HEK293T (cell line): ENCODE data around the gene GRM7.

Experiments
- CTCF ChIA-PET: fragments of 350-600 bp; formaldehyde crosslinking; extraction: SDS; loops from one replicate; lab custom pipeline; 2021; ENCODE audit warnings: antibody characterized with exemption, inconsistent platforms; lab: Yijun Ruan, JAX
- POLR2A ChIA-PET: fragments of 350-600 bp; formaldehyde crosslinking; extraction: SDS; loops from one replicate; lab custom pipeline; 2020; ENCODE audit warnings: antibody characterized with exemption, inconsistent platforms; lab: Yijun Ruan, JAX
- DNase-seq: peaks from one replicate; pipeline ENCODE4 v3.0.0; 2012; ENCODE audit warnings: mixed read lengths; ENCODE audit errors: extremely low spot score
- ARNT ChIP-seq: fragments of 450-650 bp; IDR thresholded peaks from 2 replicates; pipeline ENCODE4 v1.6.1; 2017; ENCODE audit warnings: mild to moderate bottlenecking
- BHLHE40 ChIP-seq: fragments of 450-650 bp; IDR thresholded peaks from 2 replicates; pipeline ENCODE4 v1.6.1; 2016; ENCODE audit warnings: mild to moderate bottlenecking, moderate library complexity, borderline replicate concordance
- CTBP1 ChIP-seq: fragments of 450-650 bp; IDR thresholded peaks from 2 replicates; pipeline ENCODE4 v1.6.1; 2016; ENCODE audit warnings: borderline replicate concordance
- ELF4 ChIP-seq: fragments of 450-650 bp; IDR thresholded peaks from 2 replicates; pipeline ENCODE4 v1.6.1; 2017; ENCODE audit warnings: antibody characterized with exemption
- FOXA1 ChIP-seq: fragments of 450-650 bp; IDR thresholded peaks from 2 replicates; pipeline ENCODE4 v1.6.1; 2016; ENCODE audit warnings: mild to moderate bottlenecking
- FOXK2 ChIP-seq: fragments of 450-650 bp; IDR thresholded peaks from 2 replicates; pipeline ENCODE4 v1.6.1; 2016; ENCODE audit warnings: mild to moderate bottlenecking
- FOXM1 ChIP-seq: fragments of 450-650 bp; IDR thresholded peaks from 2 replicates; pipeline ENCODE4 v1.6.1; 2017; ENCODE audit warnings: mild to moderate bottlenecking, borderline replicate concordance
- HDGF ChIP-seq: fragments of 450-650 bp; IDR thresholded peaks from 2 replicates; pipeline ENCODE4 v1.6.1; 2017; ENCODE audit warnings: antibody characterized with exemption, borderline replicate concordance
- L3MBTL2 ChIP-seq: fragments of 450-650 bp; conservative IDR thresholded peaks from 2 replicates; pipeline ENCODE4 v1.6.1; 2016; ENCODE audit warnings: mild to moderate bottlenecking
- LEF1 ChIP-seq: fragments of 450-650 bp; IDR thresholded peaks from 2 replicates; pipeline ENCODE4 v1.6.1; 2017; ENCODE audit warnings: mild to moderate bottlenecking, borderline replicate concordance
- NFRKB ChIP-seq: fragments of 450-650 bp; IDR thresholded peaks from 2 replicates; pipeline ENCODE4 v1.6.1; 2016; ENCODE audit warnings: mild to moderate bottlenecking, moderate library complexity
- PKNOX1 ChIP-seq: fragments of 450-650 bp; IDR thresholded peaks from 2 replicates; pipeline ENCODE4 v1.6.1; 2016
- SP1 ChIP-seq: fragments of 450-650 bp; IDR thresholded peaks from 2 replicates; pipeline ENCODE4 v1.6.1; 2017
- SUZ12 ChIP-seq: fragments of 450-650 bp; IDR thresholded peaks from 2 replicates; pipeline ENCODE4 v1.6.1; 2016; ENCODE audit warnings: mild to moderate bottlenecking
- TARDBP ChIP-seq: fragments of 450-650 bp; IDR thresholded peaks from 2 replicates; pipeline ENCODE4 v1.6.1; 2016
- ZNF384 ChIP-seq: fragments of 450-650 bp; IDR thresholded peaks from 2 replicates; pipeline ENCODE4 v1.6.1; 2016

GRM7 gene

DNA sequence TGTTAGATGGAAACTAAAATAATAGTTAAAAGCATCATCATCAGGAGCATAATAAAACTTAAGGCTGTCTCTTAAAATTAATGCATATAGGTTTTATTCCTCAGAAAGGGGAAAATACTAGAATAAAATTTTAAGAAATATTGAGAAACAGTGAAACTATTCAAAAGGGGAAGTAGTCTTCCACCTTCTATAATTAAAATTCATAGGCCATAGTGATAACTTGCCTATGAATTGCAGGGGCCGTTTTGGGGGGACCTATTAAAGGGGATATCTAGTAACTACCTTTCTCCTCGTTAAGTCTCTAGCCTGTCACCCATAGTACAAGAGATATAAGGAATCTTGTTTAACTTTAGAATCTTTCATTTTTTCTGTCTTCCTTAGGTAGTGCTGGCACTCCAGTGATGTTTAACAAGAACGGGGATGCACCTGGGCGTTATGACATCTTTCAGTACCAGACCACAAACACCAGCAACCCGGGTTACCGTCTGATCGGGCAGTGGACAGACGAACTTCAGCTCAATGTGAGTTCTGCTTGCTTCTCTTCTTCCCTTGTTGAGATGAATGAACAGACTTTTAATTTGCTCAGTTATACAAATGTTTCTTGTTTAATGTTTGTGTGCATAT, 600.4 kb downstream of the GRM7 start:
- CTCF ChIA-PET, result no interaction called here
- DNase-seq, result no peak
- TF ChIP-seq NFRKB (no peak), HDGF (no peak), FOXA1 (no peak), FOXM1 (no peak), BHLHE40 (no peak), SP1 (no peak)
- POLR2A ChIA-PET, result no interaction called here

DNA sequence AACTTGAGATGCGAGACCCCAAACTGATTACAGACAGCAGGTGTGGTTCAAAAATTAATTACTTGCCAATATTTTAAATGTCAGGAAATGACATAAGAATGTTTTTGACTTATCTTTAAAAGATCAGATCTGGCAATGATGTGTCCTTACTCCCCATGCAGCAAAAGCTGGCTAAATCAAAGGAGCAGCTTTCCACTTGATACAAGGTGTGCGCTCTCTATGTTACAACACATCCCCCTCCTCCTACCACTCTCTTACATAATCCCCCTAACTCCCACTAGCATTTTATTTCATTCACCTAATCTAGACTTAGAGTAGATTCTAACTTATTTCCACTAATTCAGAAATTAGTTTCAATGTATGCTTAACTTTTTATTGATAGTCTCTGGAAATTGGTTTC, 609.0 kb downstream of the GRM7 start:
- TF ChIP-seq SUZ12 (no peak), CTBP1 (no peak), ZNF384 (no peak), ELF4 (no peak), FOXM1 (no peak), LEF1 (no peak), SP1 (no peak), TARDBP (no peak), FOXA1 (no peak), NFRKB (no peak), ARNT (no peak), BHLHE40 (no peak), HDGF (no peak)
- no peak for DNase-seq
- ChIA-PET CTCF (no interaction called here), POLR2A (no interaction called here)

GRCh38 chr3:7484636-7485035, 623.7 kb downstream of the GRM7 start:
- no peak for DNase-seq
- TF ChIP-seq NFRKB (no peak), ZNF384 (no peak), HDGF (no peak)
- POLR2A ChIA-PET, result no interaction called here
- CTCF ChIA-PET, result no interaction called here

- no peak for TF ChIP-seq TARDBP
- TF ChIP-seq NFRKB, result no peak
- no peak for TF ChIP-seq L3MBTL2
- no peak for TF ChIP-seq LEF1
- no peak for TF ChIP-seq BHLHE40
- no peak for TF ChIP-seq FOXM1
- TF ChIP-seq CTBP1, result no peak
- TF ChIP-seq HDGF, result no peak
- no peak for TF ChIP-seq ARNT
- no peak for TF ChIP-seq FOXK2
- no peak for TF ChIP-seq FOXA1
- no peak for TF ChIP-seq ZNF384
- DNase-seq, result no peak
- CTCF ChIA-PET, result no interaction called here
- POLR2A ChIA-PET, result no interaction called here
Observed at GRCh38 chr3:7487763-7488162, 626.8 kb downstream of the GRM7 start.

DNA sequence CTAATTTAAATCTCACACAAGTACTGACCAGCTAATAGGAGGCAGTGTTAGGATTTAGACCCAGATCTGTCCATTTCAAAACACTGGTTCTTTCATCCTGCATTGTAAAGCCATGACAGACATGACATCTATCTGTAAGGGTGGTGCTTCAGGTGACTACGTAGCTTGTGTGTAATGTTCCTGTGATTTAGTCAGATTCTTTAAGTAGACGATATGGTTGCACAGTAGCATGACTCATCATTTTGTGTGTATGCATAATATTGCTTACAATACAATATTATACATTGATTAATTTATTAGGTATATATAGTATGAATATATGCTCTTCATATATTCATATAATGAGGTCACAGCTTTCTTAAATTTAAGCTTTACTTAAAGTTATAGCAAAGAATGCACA, 628.5 kb downstream of the GRM7 start:
- CTCF ChIA-PET, result no interaction called here
- POLR2A ChIA-PET, result no interaction called here
- TF ChIP-seq TARDBP (no peak), SUZ12 (no peak), FOXM1 (no peak), FOXK2 (no peak), PKNOX1 (no peak), NFRKB (no peak), ELF4 (no peak), ARNT (no peak), LEF1 (no peak), BHLHE40 (no peak), HDGF (no peak), FOXA1 (no peak), ZNF384 (no peak), SP1 (no peak), L3MBTL2 (no peak), CTBP1 (no peak)
- no peak for DNase-seq

DNA sequence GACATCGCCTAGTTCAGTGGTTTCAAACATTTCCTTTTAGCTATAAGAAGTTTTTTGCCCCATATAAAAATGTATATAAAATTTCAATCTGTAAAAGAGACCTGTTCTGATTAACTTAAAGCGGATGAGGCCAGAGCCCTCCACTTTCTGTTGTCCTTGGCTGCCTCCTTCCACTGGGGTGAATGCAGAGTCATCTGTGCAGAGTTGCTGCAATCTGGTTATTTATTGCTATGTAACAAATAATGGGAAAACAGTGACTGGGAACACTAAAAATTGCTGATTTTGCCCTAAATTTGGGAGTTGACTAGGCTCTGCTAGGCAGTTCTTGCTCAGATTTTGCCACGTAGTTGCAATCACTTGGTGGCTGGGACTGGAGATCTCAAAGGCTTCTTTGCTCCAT, 637.8 kb downstream of the GRM7 start:
- ChIA-PET CTCF (no interaction called here), POLR2A (no interaction called here)
- TF ChIP-seq LEF1 (no peak), SUZ12 (no peak), ARNT (no peak), CTBP1 (no peak), HDGF (no peak), SP1 (no peak), FOXA1 (no peak), TARDBP (no peak), ELF4 (no peak), NFRKB (no peak), FOXM1 (no peak), L3MBTL2 (no peak), BHLHE40 (no peak), ZNF384 (no peak), PKNOX1 (no peak), FOXK2 (no peak)
- DNase-seq, result no peak

- CTCF ChIA-PET, result no interaction called here
- TF ChIP-seq ELF4 (no peak), BHLHE40 (no peak), NFRKB (no peak), PKNOX1 (no peak)
- POLR2A ChIA-PET, result no interaction called here
- no peak for DNase-seq
Observed at GRCh38 chr3:7503431-7503830, 642.5 kb downstream of the GRM7 start.
